HepG2 (cell line): ENCODE results near the gene BCL2L2. TPM values are rescaled to one million over a fixed set of nuclear protein-coding genes. Genes with fewer than 3 reads are reported as not detected.

Source experiments
- ARNTL ChIP-seq: sonication (generic); formaldehyde crosslinking; IDR thresholded peaks from 2 replicates; pipeline ENCODE4 v1.4.0; 2020; ENCODE audit warnings: mild to moderate bottlenecking, missing genetic modification reagents
- GABPA ChIP-seq, 2 experiments: IDR thresholded peaks; 2 replicates each; pipeline ENCODE4 v1.6.1; 2011 to 2016; ENCODE audit warnings: low read depth in 2 of 2, low read length in 1 of 2, missing biosample characterization in 1 of 2, missing genetic modification characterization in 1 of 2
- MED13 ChIP-seq: sonication (generic); formaldehyde crosslinking; IDR thresholded peaks from 2 replicates; pipeline ENCODE4 v1.5.0; 2020; ENCODE audit warnings: missing genetic modification reagents
- MYC ChIP-seq: sonication (generic); formaldehyde crosslinking; IDR thresholded peaks from 2 replicates; pipeline ENCODE4 v1.9.0; 2021; ENCODE audit warnings: missing genetic modification reagents, borderline replicate concordance
- NCOR1 ChIP-seq: fragments of 200-600 bp; sonication (generic); IDR thresholded peaks from 2 replicates; pipeline ENCODE4 v1.7.0; 2017; ENCODE audit warnings: antibody characterized with exemption, low read length, borderline replicate concordance
- PITX1 ChIP-seq: sonication (generic); formaldehyde crosslinking; IDR thresholded peaks from 2 replicates; pipeline ENCODE4 v1.5.1; 2020; ENCODE audit warnings: mild to moderate bottlenecking, missing genetic modification reagents
- POLR2AphosphoS5 ChIP-seq: IDR thresholded peaks from 2 replicates; pipeline ENCODE4 v1.6.1; 2012; ENCODE audit warnings: low read depth, low read length
- RBM39 ChIP-seq: fragments of 200-400 bp; formaldehyde crosslinking; IDR thresholded peaks from one replicate; pipeline ENCODE4 v1.6.1; 2018; ENCODE audit warnings: antibody characterized with exemption, mild to moderate bottlenecking, low read depth, low read length; ENCODE audit not compliant: poor library complexity, severe bottlenecking
- RFX1 ChIP-seq: fragments of 450-650 bp; IDR thresholded peaks from 2 replicates; pipeline ENCODE4 v1.6.1; 2017
- SRSF9 ChIP-seq: fragments of 200-400 bp; formaldehyde crosslinking; IDR thresholded peaks from 2 replicates; pipeline ENCODE4 v1.6.1; 2018; ENCODE audit warnings: borderline replicate concordance, mild to moderate bottlenecking, low read depth, low read length; ENCODE audit not compliant: insufficient read depth, poor library complexity, severe bottlenecking
- XBP1 ChIP-seq: sonication (generic); formaldehyde crosslinking; IDR thresholded peaks from 2 replicates; pipeline ENCODE4 v1.5.0; 2020; ENCODE audit warnings: missing genetic modification reagents
- ZIK1 ChIP-seq: sonication (generic); formaldehyde crosslinking; IDR thresholded peaks from 2 replicates; pipeline ENCODE4 v1.5.0; 2020; ENCODE audit warnings: mild to moderate bottlenecking, low read depth, missing genetic modification reagents, borderline replicate concordance
- ZNF24 ChIP-seq: fragments of 450-650 bp; IDR thresholded peaks from 2 replicates; pipeline ENCODE4 v1.6.1; 2017; ENCODE audit warnings: antibody characterized with exemption, mild to moderate bottlenecking
- ZNF337 ChIP-seq: sonication (generic); formaldehyde crosslinking; IDR thresholded peaks from 2 replicates; pipeline ENCODE4 v1.5.1; 2020; ENCODE audit warnings: missing genetic modification reagents, low read depth, mild to moderate bottlenecking, borderline replicate concordance
- ZNF552 ChIP-seq: sonication (generic); formaldehyde crosslinking; IDR thresholded peaks from 2 replicates; pipeline ENCODE4 v1.9.0; 2022; ENCODE audit warnings: missing genetic modification reagents, mild to moderate bottlenecking, borderline replicate concordance
- ZSCAN21 ChIP-seq: sonication (generic); formaldehyde crosslinking; IDR thresholded peaks from 2 replicates; pipeline ENCODE4 v1.8.0; 2022; ENCODE audit warnings: mild to moderate bottlenecking, missing genetic modification reagents, moderate library complexity, borderline replicate concordance
- polyA plus RNA-seq, 8 experiments: library from polyadenylated mRNA; depleted of rRNA in 3 of 8; stranded (reverse) in 7 of 8; unstranded in 1 of 8; fragments of >200 nt; fragmentation: Illumina TruSeq in 4 of 8; extraction: Trizol in 4 of 8; gene quantifications; 2 replicates each; pipeline versions ENCODE4 v1.2.1 to v1.2.3, GENCODE V29; 2011 to 2016; ENCODE audit warnings: low read depth in 4 of 8, missing spikeins in 1 of 8, mixed read lengths in 1 of 8; ENCODE audit not compliant: insufficient read depth in 1 of 8
- total RNA-seq, 5 experiments: library from RNA; depleted of rRNA; stranded (reverse); fragments of >200 nt; fragmentation: Illumina TruSeq; extraction: Trizol; gene quantifications; 2 replicates each; pipeline ENCODE4 v1.2.3, GENCODE V29; 2016; ENCODE audit warnings: low read depth in 1 of 5
- TF ChIP-seq, protein P1 (sequence below): sonication (generic); formaldehyde crosslinking; IDR thresholded peaks from 2 replicates; pipeline ENCODE4 v1.8.1; 2023; ENCODE audit warnings: missing genetic modification reagents, inconsistent platforms, borderline replicate concordance
- TF ChIP-seq, protein P2 (sequence below): sonication (generic); formaldehyde crosslinking; IDR thresholded peaks from 2 replicates; pipeline ENCODE4 v1.8.0; 2022; ENCODE audit warnings: missing genetic modification reagents, mild to moderate bottlenecking, borderline replicate concordance
- TF ChIP-seq, protein P3 (sequence below): sonication (generic); formaldehyde crosslinking; IDR thresholded peaks from 2 replicates; pipeline ENCODE4 v1.8.1; 2023; ENCODE audit warnings: mild to moderate bottlenecking, moderate library complexity, missing genetic modification reagents
- TF ChIP-seq, protein P4 (sequence below): sonication (generic); formaldehyde crosslinking; IDR thresholded peaks from 2 replicates; pipeline ENCODE4 v1.4.0; 2020; ENCODE audit warnings: mild to moderate bottlenecking, missing genetic modification reagents
- TF ChIP-seq, protein P5 (sequence below): sonication (generic); formaldehyde crosslinking; IDR thresholded peaks from 2 replicates; pipeline ENCODE4 v1.5.0; 2020; ENCODE audit warnings: missing genetic modification reagents
- TF ChIP-seq, protein P6 (sequence below): sonication (generic); formaldehyde crosslinking; IDR thresholded peaks from 2 replicates; pipeline ENCODE4 v1.4.0; 2020; ENCODE audit warnings: mild to moderate bottlenecking, missing genetic modification reagents

BCL2L2 gene
- total and polyA plus RNA-seq, 2 of the 13 experiments (the other 11 are each of a cell fraction or from before 2014, with no cell fraction given): 28.1 to 49.8 TPM

DNA sequence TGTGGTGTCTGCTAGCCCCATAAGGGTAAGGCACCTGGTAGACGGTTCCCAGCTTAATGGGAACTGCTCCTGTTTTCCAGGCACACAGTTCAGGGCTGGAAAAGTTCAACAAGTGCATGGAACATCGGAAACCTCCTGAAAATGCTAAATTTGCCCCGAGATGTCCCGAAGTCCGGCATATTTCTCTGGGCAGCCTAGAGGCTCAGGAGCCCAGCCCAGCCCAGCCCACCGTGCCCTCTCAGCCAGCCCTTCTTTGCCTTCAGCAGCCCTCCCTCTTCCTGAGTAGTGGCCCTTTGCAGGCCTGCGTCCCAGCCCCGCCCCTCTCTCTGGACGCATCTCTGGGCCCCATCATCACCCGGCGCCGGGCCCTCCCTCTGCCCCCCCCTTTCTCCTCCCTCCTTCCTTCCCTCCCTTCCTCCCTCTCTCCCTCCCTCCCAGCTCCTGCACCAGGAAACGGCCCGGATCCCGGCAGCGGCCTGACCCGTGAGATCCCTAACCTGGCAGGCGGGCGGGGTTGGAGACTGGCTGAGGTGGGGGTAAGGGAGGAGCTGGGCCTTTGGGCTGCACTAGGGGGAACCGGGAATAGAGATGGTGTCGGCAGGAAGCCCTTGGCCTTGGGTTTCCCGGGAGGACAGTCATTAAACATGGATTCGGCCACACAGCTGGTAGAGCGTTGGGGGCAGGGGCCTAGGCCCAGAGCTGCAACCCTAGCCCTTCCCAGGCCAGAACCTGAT is at the start of gene BCL2L2 (continued):
- TF ChIP-seq, protein P1, sequence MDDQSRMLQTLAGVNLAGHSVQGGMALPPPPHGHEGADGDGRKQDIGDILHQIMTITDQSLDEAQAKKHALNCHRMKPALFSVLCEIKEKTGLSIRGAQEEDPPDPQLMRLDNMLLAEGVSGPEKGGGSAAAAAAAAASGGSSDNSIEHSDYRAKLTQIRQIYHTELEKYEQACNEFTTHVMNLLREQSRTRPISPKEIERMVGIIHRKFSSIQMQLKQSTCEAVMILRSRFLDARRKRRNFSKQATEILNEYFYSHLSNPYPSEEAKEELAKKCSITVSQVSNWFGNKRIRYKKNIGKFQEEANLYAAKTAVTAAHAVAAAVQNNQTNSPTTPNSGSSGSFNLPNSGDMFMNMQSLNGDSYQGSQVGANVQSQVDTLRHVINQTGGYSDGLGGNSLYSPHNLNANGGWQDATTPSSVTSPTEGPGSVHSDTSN (CRISPR knock-in tag): 0 out of 2 replicates have a peak, but pooled peaks have one; percentile 81
- TF ChIP-seq PITX1 (CRISPR knock-in tag) (peak; percentile 76; the same call in 1 of the 2 replicates), ZNF24 (0 out of 2 replicates have a peak, but pooled peaks have one; percentile 33), RBM39 (peak; percentile 99), ZIK1 (no peak; the same call in 1 of the 2 replicates), GABPA (IDR thresholded peaks at IDR 0.05; ENCODE audit: low read depth, low read length) (no peak), GABPA (CRISPR knock-in tag; IDR thresholded peaks at IDR 0.05; ENCODE audit: low read depth) (no peak), MYC (peak; percentile 53; the same call in 1 of the 2 replicates), ARNTL (no peak; the same call in 1 of the 2 replicates), NCOR1 (peak; percentile 81; the same call in 1 of the 2 replicates), ZNF337 (peak; percentile 89; the same call in 1 of the 2 replicates), RFX1 (no peak), SRSF9 (no peak), POLR2AphosphoS5 (peak; percentile 96), ZNF552 (CRISPR knock-in tag) (peak; percentile 81), MED13 (CRISPR knock-in tag) (no peak; the same call in 1 of the 2 replicates), ZSCAN21 (peak; percentile 93), XBP1 (CRISPR knock-in tag) (no peak)
- TF ChIP-seq, protein P2, sequence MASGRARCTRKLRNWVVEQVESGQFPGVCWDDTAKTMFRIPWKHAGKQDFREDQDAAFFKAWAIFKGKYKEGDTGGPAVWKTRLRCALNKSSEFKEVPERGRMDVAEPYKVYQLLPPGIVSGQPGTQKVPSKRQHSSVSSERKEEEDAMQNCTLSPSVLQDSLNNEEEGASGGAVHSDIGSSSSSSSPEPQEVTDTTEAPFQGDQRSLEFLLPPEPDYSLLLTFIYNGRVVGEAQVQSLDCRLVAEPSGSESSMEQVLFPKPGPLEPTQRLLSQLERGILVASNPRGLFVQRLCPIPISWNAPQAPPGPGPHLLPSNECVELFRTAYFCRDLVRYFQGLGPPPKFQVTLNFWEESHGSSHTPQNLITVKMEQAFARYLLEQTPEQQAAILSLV (CRISPR knock-in tag): peak; percentile 87; the same call in 1 of the 2 replicates
- TF ChIP-seq, protein P3, sequence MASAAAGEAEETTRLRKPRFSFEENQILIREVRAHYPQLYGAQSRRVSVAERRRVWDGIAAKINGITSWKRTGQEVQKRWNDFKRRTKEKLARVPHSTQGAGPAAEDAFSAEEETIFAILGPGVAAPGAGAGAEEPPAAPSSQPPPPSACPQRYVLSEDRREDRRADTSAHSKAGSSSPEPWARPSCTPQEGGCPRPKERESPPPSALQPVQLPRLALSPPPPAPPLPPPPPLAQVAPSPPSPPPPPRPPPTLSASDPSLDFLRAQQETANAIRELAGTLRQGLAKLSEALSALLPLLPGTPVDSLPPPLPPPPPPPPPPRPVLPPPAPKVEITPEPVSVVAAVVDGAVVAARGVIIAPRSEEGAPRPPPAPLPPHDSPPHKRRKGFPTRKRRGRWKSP (CRISPR knock-in tag): no peak
- TF ChIP-seq, protein P4, sequence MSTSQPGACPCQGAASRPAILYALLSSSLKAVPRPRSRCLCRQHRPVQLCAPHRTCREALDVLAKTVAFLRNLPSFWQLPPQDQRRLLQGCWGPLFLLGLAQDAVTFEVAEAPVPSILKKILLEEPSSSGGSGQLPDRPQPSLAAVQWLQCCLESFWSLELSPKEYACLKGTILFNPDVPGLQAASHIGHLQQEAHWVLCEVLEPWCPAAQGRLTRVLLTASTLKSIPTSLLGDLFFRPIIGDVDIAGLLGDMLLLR (CRISPR knock-in tag): peak; percentile 68; the same call in 1 of the 2 replicates
- TF ChIP-seq, protein P5, sequence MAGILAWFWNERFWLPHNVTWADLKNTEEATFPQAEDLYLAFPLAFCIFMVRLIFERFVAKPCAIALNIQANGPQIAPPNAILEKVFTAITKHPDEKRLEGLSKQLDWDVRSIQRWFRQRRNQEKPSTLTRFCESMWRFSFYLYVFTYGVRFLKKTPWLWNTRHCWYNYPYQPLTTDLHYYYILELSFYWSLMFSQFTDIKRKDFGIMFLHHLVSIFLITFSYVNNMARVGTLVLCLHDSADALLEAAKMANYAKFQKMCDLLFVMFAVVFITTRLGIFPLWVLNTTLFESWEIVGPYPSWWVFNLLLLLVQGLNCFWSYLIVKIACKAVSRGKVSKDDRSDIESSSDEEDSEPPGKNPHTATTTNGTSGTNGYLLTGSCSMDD (CRISPR knock-in tag): no peak
- TF ChIP-seq, protein P6, sequence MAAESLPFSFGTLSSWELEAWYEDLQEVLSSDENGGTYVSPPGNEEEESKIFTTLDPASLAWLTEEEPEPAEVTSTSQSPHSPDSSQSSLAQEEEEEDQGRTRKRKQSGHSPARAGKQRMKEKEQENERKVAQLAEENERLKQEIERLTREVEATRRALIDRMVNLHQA (CRISPR knock-in tag): 0 out of 2 replicates have a peak, but pooled peaks have one; percentile 25
